HG03135 (cell line): ENCODE data around the gene AVEN.

Source experiments
- ATAC-seq: cut with Tn5 transposase; IDR thresholded peaks from one replicate; pipeline ENCODE4 v1.9.1; 2021; ENCODE audit warnings: mild to moderate bottlenecking, moderate library complexity; ENCODE audit not compliant: unreplicated experiment

AVEN gene

DNA sequence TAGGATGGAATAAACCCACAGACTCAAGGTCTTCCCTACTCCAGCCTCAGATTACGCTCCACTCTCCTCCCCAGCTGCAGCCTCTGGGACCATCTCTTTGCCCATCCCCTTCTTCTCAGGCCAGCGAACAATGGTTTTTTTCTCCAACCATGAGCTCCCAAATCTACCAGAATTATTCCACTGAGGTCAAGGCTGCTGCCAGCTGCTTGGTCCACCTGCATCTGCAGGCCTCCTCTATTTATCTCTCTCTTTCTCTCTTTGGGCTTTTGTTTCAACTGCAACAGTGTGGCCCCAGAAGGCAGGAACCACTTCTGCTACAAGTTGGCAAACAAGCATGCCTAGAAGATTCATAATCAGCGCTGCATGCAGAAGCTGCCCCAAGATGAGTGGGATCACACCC, 51.6 kb downstream of the AVEN start:
- no peak for ATAC-seq

DNA sequence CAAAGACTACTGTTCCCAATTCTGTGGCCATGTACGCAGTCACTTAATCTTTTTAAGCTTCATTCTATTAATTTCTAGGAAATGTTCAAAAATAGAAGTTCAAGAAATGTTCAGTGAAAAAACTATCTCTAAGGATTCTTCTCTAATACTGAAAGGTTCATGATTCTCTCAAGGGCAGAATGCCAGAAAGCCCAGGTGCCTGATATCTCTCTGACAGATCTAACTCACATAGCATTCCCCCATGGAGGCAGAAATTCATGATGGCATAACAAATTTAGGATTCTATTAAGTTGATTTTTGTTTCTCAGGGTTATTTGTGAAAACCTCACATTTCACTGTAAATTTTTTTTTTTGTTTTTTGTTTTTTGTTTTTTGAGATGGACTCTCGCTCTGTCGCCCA, 53.3 kb downstream of the AVEN start:
- no peak for ATAC-seq

DNA sequence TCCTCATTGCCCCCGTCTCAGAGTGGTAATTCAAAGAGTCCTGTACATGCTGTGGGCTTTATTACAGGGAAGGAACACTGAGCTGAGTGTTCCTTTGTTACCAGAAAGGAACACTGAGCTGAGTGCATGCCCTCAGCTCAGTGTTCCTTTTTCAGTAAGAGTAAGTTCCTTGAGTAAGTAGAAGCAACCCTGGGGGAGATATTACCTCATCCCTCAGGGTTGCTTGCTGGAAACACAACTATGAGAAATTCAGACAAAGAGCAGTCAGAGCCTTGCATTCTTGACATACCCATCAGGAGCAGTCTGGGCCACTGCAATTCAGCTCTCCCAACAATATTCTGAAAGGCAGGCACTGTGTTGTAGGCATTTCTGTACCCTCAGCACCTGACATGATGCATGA, 53.7 kb downstream of the AVEN start:
- ATAC-seq = no peak

DNA sequence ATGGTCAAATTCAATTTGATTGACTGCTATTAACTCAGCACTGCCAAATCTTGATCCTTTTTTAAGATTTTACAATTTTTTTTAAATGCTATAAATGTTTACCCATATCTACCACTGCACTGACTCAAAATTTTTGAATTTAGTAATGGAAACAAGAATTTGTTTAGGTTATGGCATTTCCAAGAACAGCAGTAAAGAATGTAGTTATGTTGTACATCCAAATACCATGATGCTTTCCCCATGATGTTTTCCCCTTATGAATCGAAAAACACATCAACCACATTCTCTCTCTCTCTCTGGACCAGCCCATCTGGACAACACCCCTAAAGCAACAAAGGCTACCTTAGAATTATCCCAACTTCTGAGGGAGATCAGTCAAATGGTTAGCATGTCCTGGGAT, 56.5 kb downstream of the AVEN start:
- no peak for ATAC-seq

DNA sequence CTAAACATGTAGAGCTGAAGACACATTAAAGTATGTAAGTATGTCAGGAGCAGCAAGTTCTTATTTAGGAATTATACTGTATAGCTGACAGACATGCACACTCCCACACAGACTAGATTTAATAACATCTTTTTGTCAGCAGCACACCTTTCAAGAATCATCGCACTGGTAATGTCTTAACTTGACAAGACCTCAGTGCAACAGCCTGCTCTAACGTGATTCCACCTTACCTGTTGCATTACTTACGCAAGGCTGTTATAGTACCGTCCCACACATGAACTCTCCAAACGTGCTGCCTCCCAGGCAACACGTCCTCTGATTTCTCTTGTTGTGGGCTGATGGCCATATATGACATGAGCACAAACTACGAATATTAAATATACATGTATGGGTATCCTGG, 58.8 kb downstream of the AVEN start:
- ATAC-seq = no peak

DNA sequence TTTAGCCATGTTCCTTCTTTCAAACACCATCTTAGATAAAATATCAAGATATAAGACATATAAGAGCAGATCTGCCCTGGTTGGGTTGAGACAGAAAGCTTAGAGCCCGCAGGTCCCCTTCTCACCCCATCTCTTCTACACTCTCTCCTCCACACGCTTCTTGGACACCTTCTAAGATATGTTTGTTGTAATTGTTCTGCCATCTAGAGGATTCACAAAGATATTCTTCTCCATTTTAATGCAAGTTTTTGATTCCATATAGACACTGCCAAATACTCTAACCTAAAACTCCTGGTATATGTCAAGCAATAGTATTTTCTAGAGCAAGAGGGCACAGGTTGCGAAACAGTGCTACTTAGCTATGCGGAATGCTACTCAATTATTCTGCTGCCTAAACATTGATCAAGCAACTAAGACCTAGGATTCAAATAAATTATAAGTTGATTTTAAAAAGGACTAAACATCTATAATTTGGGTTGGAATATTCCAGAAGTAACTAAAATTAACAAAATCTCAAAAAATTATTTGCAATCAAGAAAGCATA, 63.9 kb downstream of the AVEN start:
- ATAC-seq = no peak

DNA sequence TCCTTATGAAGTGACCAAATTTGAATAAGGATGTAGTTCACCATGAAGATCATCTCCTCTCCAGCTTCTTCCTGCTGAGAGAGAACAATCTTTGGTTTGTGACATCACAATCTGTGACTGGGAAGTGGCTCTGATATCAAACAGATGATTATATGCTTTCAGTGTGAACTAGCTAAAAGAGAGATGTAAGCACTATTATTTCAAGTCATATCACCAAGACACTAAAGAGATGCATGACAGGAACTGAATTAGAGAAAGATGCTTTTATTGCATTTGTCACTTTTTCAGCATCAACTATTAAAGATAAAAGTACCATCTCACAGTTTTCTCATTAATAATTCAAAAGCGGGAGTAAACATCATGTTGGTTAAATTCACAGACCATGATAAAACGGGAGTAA, 67.2 kb downstream of the AVEN start:
- no peak for ATAC-seq

DNA sequence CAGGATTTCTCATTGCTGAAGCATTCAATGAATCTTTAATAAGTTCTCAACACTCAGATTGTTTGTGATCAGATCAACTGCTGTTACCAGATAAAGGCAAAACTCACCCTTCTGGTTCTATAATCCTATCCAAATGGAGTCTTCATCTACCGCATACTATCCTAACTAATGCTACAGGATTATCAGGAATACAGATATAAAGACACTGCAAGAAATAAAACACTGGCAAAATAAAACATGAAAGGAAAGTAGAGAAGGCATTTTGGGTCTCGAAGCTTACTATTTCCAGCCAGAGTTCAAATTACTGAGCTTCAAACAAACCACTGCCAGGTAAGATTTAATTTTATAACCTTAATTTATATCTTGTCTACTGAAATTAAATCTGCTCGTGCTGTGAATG, 70.2 kb downstream of the AVEN start:
- ATAC-seq = no peak

DNA sequence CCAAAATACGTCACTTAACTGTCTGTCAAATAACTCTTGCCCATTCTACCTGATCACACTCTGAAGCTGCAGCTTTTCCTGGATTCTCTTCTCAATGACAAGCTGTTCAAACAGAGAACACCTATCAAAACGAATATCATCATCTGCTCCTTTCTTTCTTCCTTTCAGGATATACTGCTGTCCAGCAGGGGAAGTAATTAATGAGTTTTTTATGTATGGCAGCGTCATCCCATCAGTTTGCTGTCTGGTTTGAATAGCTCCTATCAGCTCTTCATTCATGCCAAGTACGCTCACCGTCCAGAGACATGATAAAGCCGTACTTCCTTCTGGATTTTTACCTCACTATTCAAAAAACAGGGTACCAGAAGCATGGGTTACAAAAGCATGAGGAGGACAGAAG, 70.8 kb downstream of the AVEN start, which contains the start of gene CHRM5:
CHRM5 (plus strand) TSS at position 274 of the 400 bp plus-strand sequence. CDS start 94,221 bp downstream, outside the sequence.
- no peak for ATAC-seq

DNA sequence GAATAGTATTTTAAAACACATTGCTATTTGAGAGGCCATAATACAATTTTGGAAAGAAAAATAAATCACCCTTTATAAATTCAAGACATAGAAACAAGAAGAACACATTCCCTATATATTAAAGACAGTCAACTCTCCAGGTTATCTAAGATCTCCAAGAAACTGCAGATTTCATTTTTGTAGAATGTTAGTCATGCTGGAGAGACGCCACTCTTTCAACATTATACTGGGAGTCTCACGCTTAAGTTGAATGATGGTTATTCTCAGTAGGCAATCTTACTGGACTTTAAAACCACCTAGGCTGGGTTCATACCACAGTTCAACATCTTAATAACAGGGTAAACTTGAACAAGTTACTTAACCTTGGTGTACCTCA, 74.4 kb downstream of the AVEN start:
- ATAC-seq = no peak

DNA sequence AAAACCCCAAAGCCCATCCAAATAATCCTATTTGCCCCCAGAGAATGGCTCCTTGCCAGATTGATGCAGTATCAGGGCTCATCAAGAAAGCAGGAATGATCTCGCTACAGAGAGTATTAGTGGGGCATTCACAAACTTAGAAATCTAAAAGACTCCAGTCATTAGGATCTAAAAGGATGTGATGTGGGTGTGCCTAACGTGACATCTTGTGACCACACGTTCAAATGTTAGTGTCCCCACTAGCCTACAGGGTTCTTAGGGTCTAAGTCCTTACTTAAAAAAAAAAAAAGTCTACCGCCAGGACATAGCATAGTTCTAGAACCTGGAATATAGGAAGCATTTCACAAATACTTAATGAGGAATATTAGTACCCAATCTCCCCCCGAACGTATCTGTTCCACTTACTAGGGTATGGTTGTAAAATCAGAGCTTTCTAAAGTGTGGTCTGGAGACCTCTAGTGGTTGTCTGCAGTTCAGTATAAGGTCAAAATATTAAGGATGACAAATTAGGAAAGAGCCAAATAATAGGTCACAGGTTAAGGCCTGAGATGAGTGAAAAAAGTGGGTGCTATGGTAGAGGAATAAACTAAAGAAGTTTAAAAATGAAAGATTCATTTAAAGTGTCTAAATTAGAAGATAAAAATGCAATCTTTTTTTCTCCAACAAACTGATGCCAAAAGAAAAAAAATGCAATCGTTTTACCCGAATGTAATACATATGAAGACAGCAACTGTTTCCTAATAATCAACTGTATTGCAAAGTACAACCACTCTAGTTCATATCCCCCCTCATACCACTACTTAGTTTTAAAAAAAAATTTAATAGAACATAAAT, 75.0 kb downstream of the AVEN start:
- ATAC-seq = no peak

DNA sequence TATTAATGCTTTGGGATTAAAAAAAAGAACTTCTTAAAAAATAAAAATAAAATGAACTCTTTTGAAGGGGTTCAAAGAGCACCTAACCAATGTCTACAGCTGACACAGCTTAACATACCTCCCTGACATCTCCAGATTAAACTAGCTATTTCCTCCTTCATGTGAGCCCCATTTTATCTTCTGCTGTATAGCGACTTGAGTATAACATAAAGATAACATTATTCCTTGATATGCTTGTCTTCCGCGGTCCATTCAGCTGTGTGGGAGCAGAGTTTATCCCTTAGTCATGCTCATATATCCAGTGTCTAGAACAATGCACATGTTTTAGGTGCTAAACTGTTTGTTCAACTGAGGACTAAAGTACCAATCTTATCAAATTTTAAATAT, 78.5 kb downstream of the AVEN start:
- no peak for ATAC-seq

DNA sequence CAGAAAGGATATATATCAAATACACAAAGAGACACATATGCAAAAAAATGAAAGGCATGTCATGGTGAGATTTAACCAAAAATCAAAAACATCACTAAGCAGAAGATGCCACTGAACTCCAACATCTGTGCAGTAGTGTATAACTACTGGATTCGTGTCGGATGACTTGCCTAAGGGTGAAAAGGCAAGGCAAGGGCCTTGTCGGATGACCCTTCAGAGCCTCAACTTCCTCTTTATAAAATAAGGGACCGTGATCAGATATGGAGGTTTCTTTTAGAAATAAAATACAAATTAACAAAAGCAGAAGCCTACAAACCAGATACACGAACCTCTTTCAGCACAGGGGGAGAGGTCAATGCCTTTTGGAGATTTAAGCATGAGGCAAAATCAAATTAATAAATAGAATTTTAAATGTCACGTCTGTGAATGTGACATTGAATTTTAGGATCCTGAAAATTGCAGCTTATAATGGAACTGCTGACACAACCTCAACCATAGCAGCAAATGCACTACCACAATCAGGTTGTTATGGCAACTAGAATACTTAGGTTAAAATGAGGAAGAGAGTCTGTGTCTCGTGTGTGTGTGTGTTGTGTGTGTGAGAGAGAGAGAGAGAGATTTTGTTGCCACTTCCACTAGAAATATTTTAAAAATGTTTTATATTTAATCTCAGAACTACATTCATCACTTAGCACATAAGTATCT, 79.0 kb downstream of the AVEN start:
- ATAC-seq = no peak

DNA sequence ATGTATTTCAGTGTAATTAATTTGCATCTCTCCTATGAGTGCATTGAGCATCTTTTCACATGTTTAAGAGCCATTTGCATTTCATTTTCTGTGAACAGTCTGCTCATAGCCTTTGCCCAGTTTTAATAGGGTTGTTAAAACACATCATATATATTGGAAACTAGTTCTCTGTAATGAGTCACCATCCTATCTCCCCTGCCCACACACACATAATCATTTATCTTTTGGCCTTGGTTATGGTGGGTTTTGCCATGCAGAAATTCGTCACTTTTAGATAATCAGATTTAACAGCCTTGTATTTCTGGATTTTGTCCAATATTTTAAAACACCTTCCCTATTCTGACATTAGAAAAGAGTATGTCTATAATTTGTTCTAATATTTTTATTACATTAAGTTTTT, 82.6 kb downstream of the AVEN start:
- no peak for ATAC-seq

DNA sequence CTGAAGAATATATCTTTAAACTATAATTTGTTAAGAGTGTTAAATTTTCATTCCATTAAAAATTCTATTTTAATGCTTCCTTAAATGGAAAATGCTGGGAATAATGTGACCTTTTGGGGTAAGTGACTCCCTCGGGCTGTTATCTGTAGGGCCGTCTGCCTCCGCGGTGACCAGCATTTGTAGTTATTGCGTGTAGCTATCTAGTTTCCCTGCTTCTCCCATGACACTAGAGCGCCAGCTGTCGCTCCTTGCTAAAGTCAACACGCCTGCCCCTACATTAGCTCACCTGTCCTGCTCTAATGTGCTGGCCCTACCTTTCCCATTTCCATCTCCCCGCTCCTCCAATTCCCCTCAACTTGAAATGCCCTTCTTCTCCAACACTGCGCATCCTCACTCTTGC, 83.1 kb downstream of the AVEN start:
- ATAC-seq = no peak

DNA sequence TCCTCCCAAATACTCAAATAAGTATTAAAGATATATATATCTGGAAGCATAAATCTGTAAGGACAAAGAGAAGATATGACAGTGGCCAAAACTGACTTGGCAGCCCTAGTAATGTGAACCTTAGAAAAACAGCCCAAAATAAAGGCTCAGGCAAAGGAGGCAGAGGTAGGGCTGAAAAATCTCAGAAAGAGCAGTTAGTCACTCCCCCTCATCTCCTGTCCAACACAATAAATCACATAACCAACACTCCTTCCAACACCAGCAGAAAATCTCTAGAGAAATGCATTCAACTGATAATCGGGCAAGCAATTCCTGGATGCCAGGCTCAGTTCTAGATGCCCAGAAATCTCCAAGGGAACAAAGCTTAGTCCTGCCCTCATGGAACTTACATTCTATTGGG, 92.9 kb downstream of the AVEN start:
- no peak for ATAC-seq

DNA sequence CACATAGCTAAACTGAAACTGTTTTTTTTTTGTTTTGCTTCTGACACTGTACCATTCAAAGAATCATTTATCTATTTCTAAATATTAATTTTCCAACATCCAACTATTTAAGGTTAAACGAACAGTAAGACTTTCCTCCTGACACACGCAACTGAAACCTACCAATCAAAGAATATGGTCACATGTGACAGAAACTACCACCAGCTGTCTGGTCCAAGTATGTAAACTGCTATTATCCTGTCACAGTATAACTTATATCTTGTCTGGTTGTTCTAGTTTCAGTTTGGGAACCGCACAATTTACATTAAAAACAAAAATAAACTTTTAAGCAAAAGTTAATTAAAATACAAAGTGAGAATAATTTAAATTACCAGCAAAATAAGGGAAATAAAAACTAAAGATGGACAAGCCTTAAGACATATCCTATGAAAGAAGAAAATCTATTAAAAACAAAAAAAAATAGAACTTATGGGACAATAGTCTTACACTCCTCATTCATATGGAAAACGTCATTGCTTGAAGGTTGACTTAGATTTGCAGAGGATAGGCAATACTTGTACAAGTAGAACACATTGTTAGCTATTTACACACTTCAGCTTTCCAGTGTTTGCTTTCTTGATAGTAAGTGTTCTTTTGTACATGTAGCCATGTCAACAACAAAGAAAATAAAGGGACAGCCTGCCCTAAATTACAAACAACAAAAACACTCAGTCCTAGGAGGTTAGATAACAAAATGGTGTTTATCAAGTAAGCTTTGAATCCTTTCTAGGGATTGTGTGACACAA, 97.5 kb downstream of the AVEN start:
- ATAC-seq = peak; percentile 66

DNA sequence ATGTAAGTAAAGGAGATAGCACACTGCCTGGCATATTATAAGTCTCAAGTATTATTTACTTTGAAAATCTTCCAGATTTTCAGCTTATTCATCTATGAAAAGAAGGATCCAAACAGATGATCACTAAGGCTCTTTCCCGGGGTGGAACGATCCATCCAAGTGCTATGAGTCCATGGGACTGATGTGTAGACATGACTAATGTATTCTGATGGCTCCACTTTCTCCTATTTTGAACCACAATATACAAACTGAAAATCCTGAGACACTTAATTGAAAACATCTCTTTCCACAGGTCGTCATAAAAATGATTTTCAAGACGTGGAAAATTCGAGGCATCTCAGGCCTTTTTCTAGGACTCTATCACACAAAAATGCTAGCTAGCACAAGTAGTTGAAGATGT, 104.1 kb downstream of the AVEN start:
- no peak for ATAC-seq

DNA sequence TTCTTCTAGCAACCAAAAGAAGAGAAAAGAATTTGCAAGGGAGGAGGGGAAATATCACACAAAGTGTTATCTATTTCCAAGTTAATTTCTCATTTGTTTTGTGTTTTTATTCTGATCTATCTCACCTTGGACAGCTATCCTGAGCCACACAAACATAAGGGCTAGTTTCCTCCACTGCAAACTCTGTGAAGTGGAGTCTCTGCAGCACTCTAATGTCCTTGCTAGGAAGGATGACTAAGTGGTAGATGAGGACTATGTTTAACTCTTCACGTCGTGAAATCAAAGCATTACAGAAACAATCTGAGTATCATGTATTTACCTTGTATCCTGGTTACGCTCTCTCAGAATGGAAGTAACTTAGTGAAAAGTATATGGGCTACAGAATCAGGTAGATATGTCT, 104.6 kb downstream of the AVEN start:
- ATAC-seq = no peak

DNA sequence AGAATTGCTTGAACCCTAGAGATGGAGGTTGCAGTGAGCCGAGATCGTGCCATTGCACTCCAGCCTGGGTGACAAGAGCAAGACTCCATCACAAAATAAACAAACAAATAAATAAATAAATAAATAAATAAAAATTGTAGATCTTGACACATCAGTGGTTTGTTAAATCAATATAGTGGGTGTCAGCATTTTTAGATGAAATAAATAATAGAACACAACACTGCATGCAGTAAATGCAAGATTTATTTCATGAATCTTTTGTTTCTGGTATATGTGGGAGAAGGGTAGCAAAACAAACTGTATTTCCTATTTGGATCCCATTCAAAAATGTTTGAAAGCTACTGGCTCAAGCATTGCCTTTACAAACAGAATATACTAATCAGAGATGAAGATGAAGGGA, 106.3 kb downstream of the AVEN start:
- no peak for ATAC-seq

DNA sequence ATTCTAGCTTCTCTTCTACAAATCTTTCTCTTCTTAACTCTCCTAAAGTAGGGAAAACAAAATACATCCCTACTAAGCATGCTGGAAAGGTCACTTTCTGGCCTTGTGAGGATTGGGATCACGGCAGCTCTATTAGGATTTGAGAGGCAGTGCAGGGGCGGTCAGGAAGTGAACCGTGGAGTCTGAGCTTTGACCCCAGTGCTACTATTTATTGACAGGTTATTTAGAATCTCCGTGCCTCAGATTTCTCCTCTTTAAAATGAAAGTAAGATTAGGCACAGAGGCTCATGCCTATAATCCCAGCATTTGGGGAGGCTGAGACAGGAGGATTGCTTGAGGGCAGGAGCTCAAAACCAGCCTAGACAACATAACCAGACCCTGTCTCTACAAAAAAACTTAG, 112.7 kb downstream of the AVEN start:
- ATAC-seq = no peak
